Measurements from ENCODE around the gene RPL28.

DNA sequence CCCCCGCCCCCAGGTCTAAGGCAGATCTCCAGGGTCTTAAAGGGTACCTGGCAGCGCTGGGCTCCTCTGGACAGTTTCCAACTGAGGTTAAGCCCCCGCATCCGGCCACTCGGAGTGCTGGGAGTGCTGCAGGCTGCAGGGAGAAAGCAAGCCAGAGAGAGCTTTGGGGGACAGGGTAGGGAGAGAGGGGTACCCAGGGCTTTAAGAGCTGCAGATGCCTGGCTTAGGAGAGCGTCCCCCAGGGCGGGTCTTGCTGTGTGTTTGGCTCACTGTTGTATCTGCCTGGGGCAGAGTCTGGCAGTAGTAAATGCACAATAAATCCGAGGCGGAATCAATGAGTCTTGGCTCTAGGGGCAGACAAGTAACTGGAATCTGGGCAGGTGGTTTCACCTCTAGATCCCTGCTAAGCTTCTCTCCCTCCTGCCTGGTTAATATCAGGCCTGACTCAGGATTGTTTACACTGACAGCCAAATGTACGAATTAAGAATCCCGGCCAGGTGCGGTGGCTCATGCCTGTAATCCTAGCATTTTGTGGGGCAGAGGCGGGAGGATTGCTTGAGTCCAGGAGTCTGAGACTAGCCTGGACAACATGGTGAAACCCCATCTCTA is 30.4 kb upstream of the RPL28 start:
- TF ChIP-seq, protein P1, sequence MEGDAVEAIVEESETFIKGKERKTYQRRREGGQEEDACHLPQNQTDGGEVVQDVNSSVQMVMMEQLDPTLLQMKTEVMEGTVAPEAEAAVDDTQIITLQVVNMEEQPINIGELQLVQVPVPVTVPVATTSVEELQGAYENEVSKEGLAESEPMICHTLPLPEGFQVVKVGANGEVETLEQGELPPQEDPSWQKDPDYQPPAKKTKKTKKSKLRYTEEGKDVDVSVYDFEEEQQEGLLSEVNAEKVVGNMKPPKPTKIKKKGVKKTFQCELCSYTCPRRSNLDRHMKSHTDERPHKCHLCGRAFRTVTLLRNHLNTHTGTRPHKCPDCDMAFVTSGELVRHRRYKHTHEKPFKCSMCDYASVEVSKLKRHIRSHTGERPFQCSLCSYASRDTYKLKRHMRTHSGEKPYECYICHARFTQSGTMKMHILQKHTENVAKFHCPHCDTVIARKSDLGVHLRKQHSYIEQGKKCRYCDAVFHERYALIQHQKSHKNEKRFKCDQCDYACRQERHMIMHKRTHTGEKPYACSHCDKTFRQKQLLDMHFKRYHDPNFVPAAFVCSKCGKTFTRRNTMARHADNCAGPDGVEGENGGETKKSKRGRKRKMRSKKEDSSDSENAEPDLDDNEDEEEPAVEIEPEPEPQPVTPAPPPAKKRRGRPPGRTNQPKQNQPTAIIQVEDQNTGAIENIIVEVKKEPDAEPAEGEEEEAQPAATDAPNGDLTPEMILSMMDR (IDR thresholded peaks at IDR 0.05), result no peak
- TF ChIP-seq POLR2A (IDR thresholded peaks at IDR 0.05), result no peak
